ENCODE measurements around the gene PRKCA. TPM values are rescaled to one million over a fixed set of nuclear protein-coding genes. Genes with fewer than 3 reads are reported as not detected.

The PRKCA gene
- total and polyA plus RNA-seq, 10 of the 15 experiments (the other 5 are each of a cell fraction or from before 2014, with no cell fraction given), result 0.11 to 14.6 (median 0.72) TPM

DNA sequence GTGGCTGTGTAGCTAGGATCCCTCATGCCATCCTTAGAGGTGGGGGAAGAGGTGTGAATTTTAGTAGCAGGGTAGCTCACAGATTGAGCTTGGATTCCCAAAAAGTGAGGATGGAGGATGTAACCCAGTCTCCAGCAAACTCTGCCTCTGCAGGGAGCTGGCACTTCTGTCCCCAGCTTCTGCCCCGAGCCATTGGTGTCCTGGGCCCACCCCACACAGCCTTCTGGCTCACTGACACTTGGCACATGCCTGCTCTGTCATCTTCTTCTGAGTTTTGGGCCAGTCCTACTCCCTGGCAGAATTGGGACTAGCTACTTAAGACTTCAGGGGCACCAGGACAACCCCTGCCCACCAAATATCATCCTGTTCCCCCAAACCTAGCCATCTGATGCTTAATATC is 534.8 kb downstream of the PRKCA start:
- DNase-seq (ENCODE audit: low read depth, low spot score), result no peak
- intact Hi-C loops (cut with micrococcal nuclease; ENCODE audit: unreplicated experiment) (no loop called here), in situ Hi-C loops (cut with MboI) (no loop called here)
- Histone ChIP-seq H3K79me2 (ENCODE audit: control insufficient read depth, insufficient read depth, low read length) (no peaks in the 10 kb centered on the region), H3K9ac (ENCODE audit: control insufficient read depth, insufficient read depth, low read length) (no peak overlapping the region), H3K36me3 (ENCODE audit: control insufficient read depth in 2 of 2, insufficient read depth in 2 of 2, low read length in 1 of 2) (no peaks in the 10 kb centered on the region), H4K20me1 (ENCODE audit: control insufficient read depth, insufficient read depth) (no peaks in the 10 kb centered on the region), H3K27me3 (replicated peaks in 1 of 2; ENCODE audit: control insufficient read depth in 2 of 2, insufficient read depth in 2 of 2, low read length in 1 of 2) (no peaks in the 10 kb centered on the region; a peak in 1 of 4 replicates), H3K4me1 (ENCODE audit: control insufficient read depth, insufficient read depth, low read length) (no peaks in the 10 kb centered on the region), H3K4me2 (ENCODE audit: control insufficient read depth, insufficient read depth) (no peak overlapping the region), H3K27ac (ENCODE audit: control insufficient read depth, insufficient read depth) (no peak overlapping the region), H3K9me3 (replicated peaks; ENCODE audit: control insufficient read depth, insufficient read depth, low read length) (no peaks in the 10 kb centered on the region), H2AFZ (ENCODE audit: control insufficient read depth, low read depth, low read length) (no peak overlapping the region), H3K4me3 (no peak overlapping the region)
- ChIA-PET SMC1A (ENCODE audit: uncharacterized antibody, unreplicated experiment) (interaction anchor here (0.6 to 1.1 kb wide), 2 partner anchors 18 to 72 kb away, joined by 3 read pairs; no protein-coding TSS in a partner anchor), POLR2A (no interaction called here), CTCF (no interaction called here), RAD21 (ENCODE audit: unreplicated experiment) (no interaction called here)
- ATAC-seq, result no peak
- no TSS peak for BruUV-seq (replicated peaks)
- WGBS (ENCODE audit: insufficient coverage, insufficient replicate concordance, low lambda C conversion rate, missing lambda C conversion rate), result 0% methylated on average over 1 of the region's 1 CpG
- no peak for FAIRE-seq
- TF ChIP-seq CEBPB (IDR thresholded peaks at IDR 0.05; ENCODE audit: borderline replicate concordance in 1 of 2, low read depth in 2 of 2, low read length in 2 of 2) (no peak), ZSCAN29 (IDR thresholded peaks at IDR 0.05) (no peak)
- TF ChIP-seq, protein P1, sequence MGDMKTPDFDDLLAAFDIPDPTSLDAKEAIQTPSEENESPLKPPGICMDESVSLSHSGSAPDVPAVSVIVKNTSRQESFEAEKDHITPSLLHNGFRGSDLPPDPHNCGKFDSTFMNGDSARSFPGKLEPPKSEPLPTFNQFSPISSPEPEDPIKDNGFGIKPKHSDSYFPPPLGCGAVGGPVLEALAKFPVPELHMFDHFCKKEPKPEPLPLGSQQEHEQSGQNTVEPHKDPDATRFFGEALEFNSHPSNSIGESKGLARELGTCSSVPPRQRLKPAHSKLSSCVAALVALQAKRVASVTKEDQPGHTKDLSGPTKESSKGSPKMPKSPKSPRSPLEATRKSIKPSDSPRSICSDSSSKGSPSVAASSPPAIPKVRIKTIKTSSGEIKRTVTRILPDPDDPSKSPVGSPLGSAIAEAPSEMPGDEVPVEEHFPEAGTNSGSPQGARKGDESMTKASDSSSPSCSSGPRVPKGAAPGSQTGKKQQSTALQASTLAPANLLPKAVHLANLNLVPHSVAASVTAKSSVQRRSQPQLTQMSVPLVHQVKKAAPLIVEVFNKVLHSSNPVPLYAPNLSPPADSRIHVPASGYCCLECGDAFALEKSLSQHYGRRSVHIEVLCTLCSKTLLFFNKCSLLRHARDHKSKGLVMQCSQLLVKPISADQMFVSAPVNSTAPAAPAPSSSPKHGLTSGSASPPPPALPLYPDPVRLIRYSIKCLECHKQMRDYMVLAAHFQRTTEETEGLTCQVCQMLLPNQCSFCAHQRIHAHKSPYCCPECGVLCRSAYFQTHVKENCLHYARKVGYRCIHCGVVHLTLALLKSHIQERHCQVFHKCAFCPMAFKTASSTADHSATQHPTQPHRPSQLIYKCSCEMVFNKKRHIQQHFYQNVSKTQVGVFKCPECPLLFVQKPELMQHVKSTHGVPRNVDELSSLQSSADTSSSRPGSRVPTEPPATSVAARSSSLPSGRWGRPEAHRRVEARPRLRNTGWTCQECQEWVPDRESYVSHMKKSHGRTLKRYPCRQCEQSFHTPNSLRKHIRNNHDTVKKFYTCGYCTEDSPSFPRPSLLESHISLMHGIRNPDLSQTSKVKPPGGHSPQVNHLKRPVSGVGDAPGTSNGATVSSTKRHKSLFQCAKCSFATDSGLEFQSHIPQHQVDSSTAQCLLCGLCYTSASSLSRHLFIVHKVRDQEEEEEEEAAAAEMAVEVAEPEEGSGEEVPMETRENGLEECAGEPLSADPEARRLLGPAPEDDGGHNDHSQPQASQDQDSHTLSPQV (IDR thresholded peaks at IDR 0.05), result no peak

Measured in GM12878 (cell line).